Esophagus (tissue), 2 donors: ENCODE data around the gene TLCD3A. TPM values are rescaled to one million over a fixed set of nuclear protein-coding genes. Genes with fewer than 3 reads are reported as not detected.
"Not testable (repeated sequence)": the region's sequence is repeated elsewhere in the genome, so short reads cannot be mapped to it uniquely, and the experiment has no call there.

ENCODE experiments used
- H3K27ac ChIP-seq, 2 donors: one replicate each; pipeline ENCODE4 v1.5.1; 2013; ENCODE audit warnings: low read depth in 2 of 2, mild to moderate bottlenecking in 2 of 2, inconsistent platforms in 1 of 2, low read length in 1 of 2, moderate library complexity in 1 of 2
- H3K27me3 ChIP-seq, 2 donors: one replicate each; pipeline ENCODE4 v1.6.1; 2013; ENCODE audit warnings: low read length in 2 of 2, control low read depth in 1 of 2, mild to moderate bottlenecking in 1 of 2; ENCODE audit not compliant: insufficient read depth in 2 of 2, control insufficient read depth in 1 of 2
- H3K36me3 ChIP-seq, 2 donors: one replicate each; pipeline ENCODE4 v1.6.1; 2013; ENCODE audit warnings: low read length in 1 of 2; ENCODE audit not compliant: control insufficient read depth in 2 of 2, insufficient read depth in 2 of 2
- H3K4me1 ChIP-seq, 2 donors: one replicate each; pipeline ENCODE4 v1.6.1; 2013; ENCODE audit warnings: low read length in 1 of 2; ENCODE audit not compliant: control insufficient read depth in 2 of 2, insufficient read depth in 2 of 2
- H3K4me3 ChIP-seq, 2 donors: one replicate each; pipeline ENCODE4 v1.5.1; 2013; ENCODE audit warnings: low read length in 2 of 2, mild to moderate bottlenecking in 2 of 2, low read depth in 1 of 2, moderate library complexity in 1 of 2
- H3K9me3 ChIP-seq, 2 donors: one replicate each; pipeline ENCODE4 v1.6.1; 2013; ENCODE audit warnings: mild to moderate bottlenecking in 2 of 2, low read depth in 1 of 2, low read length in 1 of 2, moderate library complexity in 1 of 2; ENCODE audit not compliant: control insufficient read depth in 2 of 2, insufficient read depth in 1 of 2
- WGBS, 2 donors: extraction: QIAGEN DNeasy Blood & Tissue Kit; methylation state at CpG; one replicate each; pipeline ENCODE4 v1.1.7; 2013; 5-methylcytosine and 5-hydroxymethylcytosine counted together
- polyA plus RNA-seq, 2 donors: library from polyadenylated mRNA; stranded (reverse); fragments of 200-250 nt; gene quantifications; one replicate each; pipeline ENCODE4 v1.2.3, GENCODE V29; 2013
- donor health status: healthy with polysubstance abuse.
- donor health status: Bipolar disorder and iron deficiency.

Gene TLCD3A
- polyA plus RNA-seq, 2 donors = 11.0 to 18.9 TPM

DNA sequence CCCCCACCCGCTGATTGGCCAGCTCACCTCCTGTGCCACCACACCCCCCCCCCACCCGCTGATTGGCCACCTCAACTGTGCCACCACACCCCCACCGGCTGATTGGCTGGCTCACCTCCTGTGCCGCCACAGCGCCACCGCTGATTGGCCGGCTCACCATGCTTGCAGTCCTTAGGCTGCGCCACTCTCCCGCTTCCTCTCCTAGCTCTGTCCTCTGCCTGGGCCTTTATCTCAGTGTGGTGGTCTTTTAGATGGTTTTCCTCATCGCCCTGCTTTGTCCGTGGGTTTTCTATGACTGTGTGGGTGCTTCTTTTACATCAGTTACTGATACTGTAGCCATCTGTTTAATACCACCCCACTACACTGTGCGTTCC is 58.5 kb downstream of the TLCD3A start:
- H3K9me3 ChIP-seq, H3K4me3 ChIP-seq, H3K4me1 ChIP-seq, H3K27me3 ChIP-seq: not testable (repeated sequence)
- 62 to 69% methylated on average over 9 to 10 of the region's 12 CpGs for WGBS, 2 donors
- Histone ChIP-seq H3K27ac (peak overlapping the region; percentile 10 to 84), H3K36me3 (peaks cover 5 to 15% of the 10 kb centered on the region in 2 donors)

DNA sequence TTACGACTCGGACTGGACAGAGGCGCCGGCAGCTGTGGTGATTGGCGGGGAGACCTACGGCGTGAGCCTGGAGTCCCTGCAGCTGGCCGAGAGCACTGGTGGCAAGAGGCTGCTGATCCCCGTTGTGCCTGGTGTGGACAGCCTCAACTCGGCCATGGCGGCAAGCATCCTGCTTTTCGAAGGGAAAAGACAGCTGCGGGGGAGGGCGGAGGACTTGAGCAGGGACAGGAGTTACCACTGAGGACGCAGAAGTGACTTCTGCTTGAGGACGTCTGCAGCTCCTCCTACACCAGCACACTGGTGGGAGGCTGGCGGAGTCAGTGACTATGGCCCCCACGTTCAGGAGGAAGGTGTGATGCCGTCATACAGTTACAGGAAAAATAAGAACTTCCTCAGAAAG is 59.4 kb downstream of the TLCD3A start:
- peaks cover 0 to 9% of the 10 kb centered on the region in 2 donors for H3K4me1 ChIP-seq
- WGBS, 2 donors = 85 to 88% methylated on average over 19 of the region's 19 CpGs

DNA sequence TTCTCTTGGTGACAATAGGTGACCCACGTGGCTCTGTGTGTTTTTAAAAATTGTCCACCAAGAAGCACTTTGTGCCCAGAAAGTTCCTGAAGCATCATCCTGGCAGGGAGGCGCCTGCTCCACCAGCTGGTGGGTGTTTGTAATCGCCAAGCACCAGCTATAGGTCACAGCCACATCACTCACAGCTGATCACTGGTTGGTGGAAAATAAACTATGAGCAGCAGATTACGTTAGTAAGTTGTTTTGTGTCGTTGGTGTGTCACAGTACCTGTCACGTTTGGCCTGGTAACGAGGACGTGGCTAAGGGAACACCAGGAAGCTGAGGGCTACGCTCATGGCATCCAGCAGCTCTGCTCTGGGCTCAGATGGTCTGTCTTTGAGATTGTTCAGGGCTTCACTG is 59.9 kb downstream of the TLCD3A start:
- WGBS, 2 donors = 66 to 67% methylated on average over 9 of the region's 9 CpGs
- H3K4me1 ChIP-seq = peaks cover 0 to 9% of the 10 kb centered on the region in 2 donors
- H3K27ac ChIP-seq = peak overlapping the region in 1 of 2 donors; percentile 91
- no peaks in the 10 kb centered on the region for H3K9me3 ChIP-seq
- no peak overlapping the region for H3K4me3 ChIP-seq
- no peaks in the 10 kb centered on the region for H3K27me3 ChIP-seq
- peaks cover 5 to 18% of the 10 kb centered on the region in 2 donors for H3K36me3 ChIP-seq

More for the DNA sequence above, 59.4 kb downstream of the TLCD3A start:
- Histone ChIP-seq H3K4me3 (no peak overlapping the region), H3K27me3 (no peaks in the 10 kb centered on the region), H3K27ac (peak overlapping the region; percentile 36 to 91), H3K36me3 (peaks cover 5 to 17% of the 10 kb centered on the region in 2 donors), H3K9me3 (no peaks in the 10 kb centered on the region)

Other genes starting within 250 kb of the TLCD3A start
- 10 to 100 TPM; 10.9 to 12.1 TPM for gene VPS53, start 17.8 kb upstream of the TLCD3A start, polyA plus RNA-seq
- gene GEMIN4, start 19.7 kb downstream of the TLCD3A start, polyA plus RNA-seq = 10 to 100 TPM in 1 of 2 donors, 1 to 10 TPM in 1; 7.0 to 12.8 TPM
- gene GLOD4, start 49.7 kb downstream of the TLCD3A start, polyA plus RNA-seq = 10 to 100 TPM; 20.8 to 34.3 TPM
- 10 to 100 TPM in 1 of 2 donors, 1 to 10 TPM in 1; 7.6 to 14.6 TPM for gene MRM3, start 49.8 kb downstream of the TLCD3A start, polyA plus RNA-seq
- gene NXN, start 247.2 kb downstream of the TLCD3A start, polyA plus RNA-seq = 10 to 100 TPM; 10.1 to 24.0 TPM